KMS-11 (cell line): ENCODE results near the gene GRIA2.

Source experiments
- H2AFZ ChIP-seq: fragments of 200-600 bp; sonication (generic); 2 replicates; pipeline ENCODE4 v1.6.1; 2016; ENCODE audit warnings: antibody characterized with exemption, mixed run types, low read depth
- H3K27ac ChIP-seq: fragments of 200-600 bp; sonication (generic); 2 replicates; pipeline ENCODE4 v1.6.1; 2016; ENCODE audit warnings: mild to moderate bottlenecking, mixed run types
- H3K27me3 ChIP-seq: fragments of 200-600 bp; sonication (generic); 2 replicates; pipeline ENCODE4 v1.6.1; 2017; ENCODE audit warnings: mild to moderate bottlenecking, low read depth, mixed run types, moderate library complexity; ENCODE audit not compliant: insufficient read depth
- H3K36me3 ChIP-seq: fragments of 200-600 bp; sonication (generic); 2 replicates; pipeline ENCODE4 v1.6.1; 2017; ENCODE audit warnings: mild to moderate bottlenecking, mixed run types; ENCODE audit not compliant: insufficient read depth
- H3K4me1 ChIP-seq: fragments of 200-600 bp; sonication (generic); 2 replicates; pipeline ENCODE4 v1.6.1; 2016; ENCODE audit warnings: mild to moderate bottlenecking, low read depth, mixed run types; ENCODE audit not compliant: poor library complexity, severe bottlenecking
- H3K4me2 ChIP-seq: fragments of 200-600 bp; sonication (generic); 2 replicates; pipeline ENCODE4 v1.7.0; 2016; ENCODE audit warnings: mild to moderate bottlenecking, mixed run types
- H3K4me3 ChIP-seq: fragments of 200-600 bp; sonication (generic); IDR thresholded peaks from 2 replicates; pipeline ENCODE4 v1.6.1; 2017; ENCODE audit warnings: low read depth, low read length, mixed read lengths; ENCODE audit not compliant: insufficient read depth
- H3K79me2 ChIP-seq: fragments of 200-600 bp; sonication (generic); 2 replicates; pipeline ENCODE4 v1.6.1; 2016; ENCODE audit warnings: low read depth, mixed run types; ENCODE audit not compliant: insufficient read depth
- H3K9ac ChIP-seq: fragments of 200-600 bp; sonication (generic); 2 replicates; pipeline ENCODE4 v1.6.1; 2016; ENCODE audit warnings: mild to moderate bottlenecking, mixed run types
- H4K20me1 ChIP-seq: fragments of 200-600 bp; sonication (generic); 2 replicates; pipeline ENCODE4 v1.6.1; 2016; ENCODE audit warnings: mild to moderate bottlenecking, mixed run types; ENCODE audit not compliant: insufficient read depth
- CTCF ChIP-seq: fragments of 200-600 bp; sonication (generic); conservative IDR thresholded peaks from 2 replicates; pipeline ENCODE4 v1.6.1; 2017; ENCODE audit warnings: low read depth, mild to moderate bottlenecking, antibody characterized with exemption, low read length, moderate library complexity, mixed read lengths

The GRIA2 gene

GRCh38 chr4:157223456-157223855 lies 2.9 kb downstream of the GRIA2 start:
- Histone ChIP-seq H3K4me1 (peaks cover 6% of the 10 kb centered on the region), H4K20me1 (no peaks in the 10 kb centered on the region), H3K27ac (no peak overlapping the region), H2AFZ (no peak overlapping the region), H3K4me3 (no peak overlapping the region), H3K79me2 (no peaks in the 10 kb centered on the region), H3K9ac (no peak overlapping the region), H3K4me2 (peak overlapping the region; percentile 46; the same call in 1 of the 2 replicates), H3K27me3 (no peaks in the 10 kb centered on the region), H3K36me3 (no peaks in the 10 kb centered on the region)
- TF ChIP-seq CTCF: no peak

DNA sequence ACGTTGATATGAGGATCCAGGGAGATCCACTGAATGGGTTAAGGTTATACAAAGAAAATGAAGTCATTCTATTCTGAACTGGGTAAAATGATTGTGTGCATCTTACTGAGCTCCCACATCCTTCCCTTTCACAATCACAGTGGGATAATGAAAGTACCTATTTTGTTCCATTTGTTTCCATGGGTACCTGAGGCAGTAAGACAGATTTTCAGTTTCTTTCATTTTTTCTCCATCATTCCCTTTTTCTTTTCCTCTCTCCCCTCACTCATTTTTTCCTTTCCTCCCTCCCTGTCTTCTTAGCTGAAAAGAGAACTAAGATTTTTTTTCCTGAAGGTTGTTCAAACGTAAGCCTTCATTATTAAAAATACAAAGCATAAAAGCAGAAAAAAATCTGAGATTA lies 4.6 kb downstream of the GRIA2 start:
- Histone ChIP-seq H4K20me1 (no peaks in the 10 kb centered on the region), H3K4me3 (no peak overlapping the region), H3K27me3 (no peaks in the 10 kb centered on the region), H2AFZ (no peak overlapping the region), H3K4me2 (no peak overlapping the region), H3K36me3 (no peaks in the 10 kb centered on the region), H3K27ac (no peak overlapping the region), H3K9ac (no peak overlapping the region), H3K4me1 (peaks cover 6% of the 10 kb centered on the region), H3K79me2 (no peaks in the 10 kb centered on the region)
- no peak for TF ChIP-seq CTCF

GRCh38 chr4:157226035-157226434 lies 5.5 kb downstream of the GRIA2 start:
- no peak overlapping the region for H3K4me3 ChIP-seq
- H4K20me1 ChIP-seq: no peaks in the 10 kb centered on the region
- H3K27ac ChIP-seq: no peak overlapping the region
- no peak for TF ChIP-seq CTCF
- no peak overlapping the region for H3K4me2 ChIP-seq
- no peaks in the 10 kb centered on the region for H3K27me3 ChIP-seq
- H3K36me3 ChIP-seq: no peaks in the 10 kb centered on the region
- H2AFZ ChIP-seq: no peak overlapping the region
- H3K9ac ChIP-seq: no peak overlapping the region
- no peaks in the 10 kb centered on the region for H3K79me2 ChIP-seq
- peaks cover 6% of the 10 kb centered on the region for H3K4me1 ChIP-seq

GRCh38 chr4:157226601-157227000 lies 6.1 kb downstream of the GRIA2 start:
- Histone ChIP-seq H3K27ac (no peak overlapping the region), H3K27me3 (no peaks in the 10 kb centered on the region), H3K36me3 (no peaks in the 10 kb centered on the region), H3K79me2 (no peaks in the 10 kb centered on the region), H4K20me1 (no peaks in the 10 kb centered on the region), H3K4me2 (no peak overlapping the region), H2AFZ (no peak overlapping the region), H3K4me3 (no peak overlapping the region), H3K4me1 (peaks cover 6% of the 10 kb centered on the region), H3K9ac (no peak overlapping the region)
- no peak for TF ChIP-seq CTCF
